Adrenal gland (tissue), 5 donors: ENCODE results near the gene TMEM63A.

Experiments
- CTCF ChIP-seq, 6 experiments: fragments of 450-650 bp in 4 of 6; fragments of 200-600 bp in 2 of 6; sonication (generic) in 1 of 6; IDR thresholded peaks; 1 replicate in 5 of 6; 2 replicates in 1 of 6; pipeline versions ENCODE4 v1.5.1 to v1.8.0; 2016 to 2021; ENCODE audit warnings: antibody characterized with exemption in 6 of 6, mild to moderate bottlenecking in 2 of 6, moderate library complexity in 1 of 6
- POLR2A ChIP-seq, 2 donors: fragments of 450-650 bp; IDR thresholded peaks; one replicate each; pipeline ENCODE4 v1.6.1; 2017; ENCODE audit warnings: antibody characterized with exemption in 2 of 2, mild to moderate bottlenecking in 2 of 2, moderate library complexity in 1 of 2
- donor health status: DM: no; HTN: no; CAD: no.

GRCh38 chr1:225850370-225850769 lies 31.8 kb downstream of the TMEM63A start:
- TF ChIP-seq CTCF (IDR thresholded peaks at IDR 0.05), result no peak
- TF ChIP-seq POLR2A (IDR thresholded peaks at IDR 0.05), result no peak
